HEK293 (cell line): ENCODE data around the gene PTDSS2.

Experiments
- BCL6B ChIP-seq: fragments of 450-650 bp; formaldehyde crosslinking; IDR thresholded peaks from 2 replicates; pipeline ENCODE4 v1.5.1; 2017; ENCODE audit warnings: missing biosample characterization, missing genetic modification characterization
- CTCF ChIP-seq: fragments of 450-650 bp; formaldehyde crosslinking; IDR thresholded peaks from 2 replicates; pipeline ENCODE4 v1.5.1; 2016; ENCODE audit warnings: missing biosample characterization, missing genetic modification characterization
- MEIS1 ChIP-seq: sonication (generic); formaldehyde crosslinking; IDR thresholded peaks from 2 replicates; pipeline ENCODE4 v1.8.1; 2022; ENCODE audit warnings: missing genetic modification reagents, mild to moderate bottlenecking, borderline replicate concordance
- REST ChIP-seq: fragments of 450-650 bp; formaldehyde crosslinking; IDR thresholded peaks from 2 replicates; pipeline ENCODE4 v1.5.1; 2016; ENCODE audit warnings: missing biosample characterization, missing genetic modification characterization
- ZBTB21 ChIP-seq: fragments of 450-650 bp; formaldehyde crosslinking; IDR thresholded peaks from 2 replicates; pipeline ENCODE4 v1.5.1; 2017; ENCODE audit warnings: missing biosample characterization, missing genetic modification characterization
- ZBTB49 ChIP-seq: fragments of 450-650 bp; formaldehyde crosslinking; IDR thresholded peaks from 2 replicates; pipeline ENCODE4 v1.5.1; 2016; ENCODE audit warnings: missing biosample characterization, missing genetic modification characterization, low read depth
- ZBTB7A ChIP-seq: fragments of 450-650 bp; formaldehyde crosslinking; IDR thresholded peaks from 2 replicates; pipeline ENCODE4 v1.5.1; 2016; ENCODE audit warnings: low read depth, missing biosample characterization, missing genetic modification characterization
- ZFP69B ChIP-seq: fragments of 450-650 bp; formaldehyde crosslinking; IDR thresholded peaks from 2 replicates; pipeline ENCODE4 v1.5.1; 2016; ENCODE audit warnings: missing biosample characterization, missing genetic modification characterization
- ZNF311 ChIP-seq: fragments of 450-650 bp; formaldehyde crosslinking; IDR thresholded peaks from 2 replicates; pipeline ENCODE4 v1.5.1; 2017; ENCODE audit warnings: missing biosample characterization, missing genetic modification characterization, borderline replicate concordance
- ZNF530 ChIP-seq: fragments of 450-650 bp; formaldehyde crosslinking; IDR thresholded peaks from 2 replicates; pipeline ENCODE4 v1.5.1; 2016; ENCODE audit warnings: low read depth, missing biosample characterization, missing genetic modification characterization
- ZNF791 ChIP-seq: fragments of 450-650 bp; formaldehyde crosslinking; IDR thresholded peaks from 2 replicates; pipeline ENCODE4 v1.5.1; 2016; ENCODE audit warnings: missing biosample characterization, missing genetic modification characterization

- TF ChIP-seq ZBTB7A (tag by site-specific recombination) (no peak), REST (tag by site-specific recombination) (no peak), BCL6B (tag by site-specific recombination) (no peak), ZNF311 (no peak), MEIS1 (CRISPR knock-in tag) (no peak), ZNF791 (tag by site-specific recombination) (no peak), ZNF530 (tag by site-specific recombination) (no peak), CTCF (tag by site-specific recombination) (no peak), ZBTB21 (tag by site-specific recombination) (no peak), ZFP69B (no peak), ZBTB49 (tag by site-specific recombination) (no peak)
These were observed 38.9 kb downstream of the PTDSS2 start for GRCh38 chr11:488992-489391.
